ENCODE results near the gene RAB44.

Gene RAB44

GRCh38 chr6:36777801-36778200 is 80.2 kb downstream of the RAB44 start:
- Histone ChIP-seq H3K4me1 (ENCODE audit: insufficient read depth, insufficient read length) (peaks cover 3% of the 10 kb centered on the region), H3K4me3 (ENCODE audit: insufficient read length, low read depth) (no peak overlapping the region), H3K27me3 (ENCODE audit: insufficient read depth, insufficient read length) (no peaks in the 10 kb centered on the region), H3K9me3 (ENCODE audit: insufficient read depth, low read length) (no peaks in the 10 kb centered on the region), H3K9ac (ENCODE audit: insufficient read length, low read depth) (no peak overlapping the region), H3K36me3 (ENCODE audit: insufficient read depth, insufficient read length, low read length) (no peaks in the 10 kb centered on the region)
- no peak for DNase-seq (ENCODE audit: low read depth, low spot score)
- TF ChIP-seq YY1 (IDR thresholded peaks at IDR 0.05; ENCODE audit: insufficient read depth, insufficient read length) (no peak), SUZ12 (IDR thresholded peaks at IDR 0.05; ENCODE audit: extremely low read depth, insufficient read depth, insufficient read length) (no peak), ZNF274 (IDR thresholded peaks at IDR 0.05; ENCODE audit: low read depth, low read length) (no peak)

DNA sequence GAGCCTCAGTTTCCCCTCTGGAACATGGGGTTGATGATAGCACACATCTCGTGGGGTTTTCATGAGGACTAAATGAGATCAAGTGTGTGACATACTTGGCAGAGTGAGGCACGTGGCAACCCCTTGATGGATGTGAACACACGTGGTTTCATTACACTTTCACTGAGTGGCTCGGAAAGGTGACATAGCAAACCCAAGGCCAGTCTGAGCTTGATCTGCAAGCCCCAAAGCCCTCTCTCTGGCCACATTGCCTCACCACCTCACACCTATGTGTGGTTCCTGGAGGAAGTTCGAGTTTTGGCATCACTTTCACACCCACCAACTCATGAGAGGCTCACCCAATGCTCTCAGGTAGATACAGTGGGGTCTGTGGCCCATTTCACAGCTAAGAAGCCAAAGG is 81.6 kb downstream of the RAB44 start:
- Histone ChIP-seq H3K4me1 (ENCODE audit: insufficient read depth, insufficient read length) (peaks cover 3% of the 10 kb centered on the region), H3K4me3 (ENCODE audit: insufficient read length, low read depth) (no peak overlapping the region), H3K9ac (ENCODE audit: insufficient read length, low read depth) (no peak overlapping the region), H3K36me3 (ENCODE audit: insufficient read depth, insufficient read length, low read length) (no peaks in the 10 kb centered on the region), H3K9me3 (ENCODE audit: insufficient read depth, low read length) (no peaks in the 10 kb centered on the region), H3K27me3 (ENCODE audit: insufficient read depth, insufficient read length) (no peaks in the 10 kb centered on the region)
- no peak for DNase-seq (ENCODE audit: low read depth, low spot score)
- TF ChIP-seq SUZ12 (IDR thresholded peaks at IDR 0.05; ENCODE audit: extremely low read depth, insufficient read depth, insufficient read length) (no peak), YY1 (IDR thresholded peaks at IDR 0.05; ENCODE audit: insufficient read depth, insufficient read length) (no peak), ZNF274 (IDR thresholded peaks at IDR 0.05; ENCODE audit: low read depth, low read length) (no peak)

DNA sequence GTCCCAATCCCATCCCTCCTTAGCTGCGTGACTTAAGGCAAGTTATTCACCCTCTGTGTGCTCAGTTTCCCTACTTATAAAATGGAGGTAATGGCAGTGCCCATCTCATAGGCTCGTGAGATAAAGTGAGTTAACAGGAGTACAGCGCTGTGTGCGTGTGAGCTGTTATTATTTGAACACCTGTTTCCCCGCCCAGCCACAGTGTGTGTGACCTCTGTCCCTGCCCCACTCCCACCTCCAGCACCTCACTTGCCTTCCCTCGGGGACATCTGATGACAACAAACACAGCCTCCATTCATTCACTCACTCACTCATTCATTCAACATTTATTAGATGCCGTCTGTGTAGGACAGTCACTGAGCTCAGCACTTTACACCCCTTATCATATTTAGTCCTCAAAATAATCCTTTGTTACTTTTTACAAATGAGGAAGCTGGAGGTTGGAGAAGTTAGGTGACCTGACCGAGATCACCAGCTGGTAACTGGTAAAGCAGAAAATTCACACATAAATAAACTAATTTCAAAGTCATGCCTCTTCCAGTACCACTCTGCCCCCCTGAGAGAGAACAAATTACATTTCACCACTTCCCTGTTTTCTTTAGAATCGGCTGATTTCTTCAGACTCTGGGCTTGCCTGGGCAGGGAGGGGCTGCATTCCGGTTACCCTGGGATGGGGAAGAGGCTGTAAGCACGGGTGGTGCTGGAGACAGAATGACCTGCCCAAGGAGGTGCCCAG is 83.0 kb downstream of the RAB44 start:
- no peaks in the 10 kb centered on the region for H3K36me3 ChIP-seq (ENCODE audit: insufficient read depth, insufficient read length, low read length)
- DNase-seq (ENCODE audit: low read depth, low spot score), result no peak
- peak overlapping the region; percentile 21 for H3K9ac ChIP-seq (ENCODE audit: insufficient read length, low read depth)
- TF ChIP-seq SUZ12 (IDR thresholded peaks at IDR 0.05; ENCODE audit: extremely low read depth, insufficient read depth, insufficient read length) (no peak), YY1 (IDR thresholded peaks at IDR 0.05; ENCODE audit: insufficient read depth, insufficient read length) (no peak), ZNF274 (IDR thresholded peaks at IDR 0.05; ENCODE audit: low read depth, low read length) (no peak)
- no peaks in the 10 kb centered on the region for H3K27me3 ChIP-seq (ENCODE audit: insufficient read depth, insufficient read length)
- H3K4me3 ChIP-seq (ENCODE audit: insufficient read length, low read depth), result no peak overlapping the region
- peaks cover 3% of the 10 kb centered on the region for H3K4me1 ChIP-seq (ENCODE audit: insufficient read depth, insufficient read length)
- no peaks in the 10 kb centered on the region for H3K9me3 ChIP-seq (ENCODE audit: insufficient read depth, low read length)

DNA sequence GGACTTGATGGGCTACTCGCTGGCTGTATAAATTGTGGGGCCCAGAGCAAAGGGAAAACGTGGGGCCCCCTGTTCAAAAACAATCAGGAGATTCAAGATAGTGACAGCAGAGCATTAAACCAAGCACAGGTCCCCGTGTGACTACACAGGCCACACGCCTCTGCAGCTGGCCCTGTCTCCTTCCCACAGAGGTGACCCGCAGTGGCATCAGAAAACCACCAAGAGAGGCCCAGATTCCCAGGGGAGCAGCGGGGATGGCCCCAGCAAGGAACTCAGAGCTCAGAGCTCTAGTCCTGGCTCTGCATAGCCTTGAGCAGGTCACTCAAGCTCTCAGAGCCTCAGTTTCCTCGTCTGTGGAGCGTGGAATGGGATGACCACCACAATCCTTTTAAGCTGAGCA is 84.0 kb downstream of the RAB44 start:
- no peak for DNase-seq (ENCODE audit: low read depth, low spot score)
- H3K4me3 ChIP-seq (ENCODE audit: insufficient read length, low read depth), result no peak overlapping the region

More for the DNA sequence above, 84.0 kb downstream of the RAB44 start:
- H3K9ac ChIP-seq (ENCODE audit: insufficient read length, low read depth), result no peak overlapping the region
- H3K36me3 ChIP-seq (ENCODE audit: insufficient read depth, insufficient read length, low read length), result no peaks in the 10 kb centered on the region
- no peak for TF ChIP-seq SUZ12 (IDR thresholded peaks at IDR 0.05; ENCODE audit: extremely low read depth, insufficient read depth, insufficient read length)
- TF ChIP-seq YY1 (IDR thresholded peaks at IDR 0.05; ENCODE audit: insufficient read depth, insufficient read length), result no peak
- no peak for TF ChIP-seq ZNF274 (IDR thresholded peaks at IDR 0.05; ENCODE audit: low read depth, low read length)
- no peaks in the 10 kb centered on the region for H3K9me3 ChIP-seq (ENCODE audit: insufficient read depth, low read length)
- no peaks in the 10 kb centered on the region for H3K27me3 ChIP-seq (ENCODE audit: insufficient read depth, insufficient read length)
- H3K4me1 ChIP-seq (ENCODE audit: insufficient read depth, insufficient read length), result peaks cover under 1% of the 10 kb centered on the region
